PFSK-1 (cell line): ENCODE data around the gene KLHL9.

Source experiments
- FOXP2 ChIP-seq: optimal IDR thresholded peaks from 2 replicates; pipeline ENCODE3; 2011; ENCODE audit warnings: borderline replicate concordance, control low read depth, inconsistent platforms; ENCODE audit not compliant: insufficient read depth; ENCODE audit errors: extremely low read length, extremely low read depth
- POLR2AphosphoS5 ChIP-seq: IDR thresholded peaks from 2 replicates; pipeline ENCODE4 v1.6.1; 2012; ENCODE audit warnings: low read depth, mild to moderate bottlenecking, control low read depth, low read length, moderate library complexity
- SIN3A ChIP-seq: IDR thresholded peaks from 2 replicates; pipeline ENCODE4 v1.6.1; 2012; ENCODE audit warnings: mild to moderate bottlenecking, low read length, moderate library complexity, borderline replicate concordance; ENCODE audit not compliant: insufficient read depth
- TAF1 ChIP-seq: IDR thresholded peaks from 2 replicates; pipeline ENCODE4 v1.6.1; 2012; ENCODE audit warnings: low read length, control low read depth, borderline replicate concordance; ENCODE audit not compliant: insufficient read depth
- TF ChIP-seq, protein P1 (sequence below), 2 experiments: IDR thresholded peaks; 2 replicates each; pipeline versions ENCODE4 v1.6.1 to v1.8.0; 2011 to 2012; ENCODE audit warnings: low read depth in 2 of 2, low read length in 2 of 2, control low read depth in 1 of 2, inconsistent platforms in 1 of 2, mild to moderate bottlenecking in 1 of 2, moderate library complexity in 1 of 2; ENCODE audit not compliant: insufficient read depth in 1 of 2

The KLHL9 gene

GRCh38 chr9:21340735-21341134, 5.5 kb upstream of the KLHL9 start:
- TF ChIP-seq SIN3A: no peak
- TF ChIP-seq, protein P1, sequence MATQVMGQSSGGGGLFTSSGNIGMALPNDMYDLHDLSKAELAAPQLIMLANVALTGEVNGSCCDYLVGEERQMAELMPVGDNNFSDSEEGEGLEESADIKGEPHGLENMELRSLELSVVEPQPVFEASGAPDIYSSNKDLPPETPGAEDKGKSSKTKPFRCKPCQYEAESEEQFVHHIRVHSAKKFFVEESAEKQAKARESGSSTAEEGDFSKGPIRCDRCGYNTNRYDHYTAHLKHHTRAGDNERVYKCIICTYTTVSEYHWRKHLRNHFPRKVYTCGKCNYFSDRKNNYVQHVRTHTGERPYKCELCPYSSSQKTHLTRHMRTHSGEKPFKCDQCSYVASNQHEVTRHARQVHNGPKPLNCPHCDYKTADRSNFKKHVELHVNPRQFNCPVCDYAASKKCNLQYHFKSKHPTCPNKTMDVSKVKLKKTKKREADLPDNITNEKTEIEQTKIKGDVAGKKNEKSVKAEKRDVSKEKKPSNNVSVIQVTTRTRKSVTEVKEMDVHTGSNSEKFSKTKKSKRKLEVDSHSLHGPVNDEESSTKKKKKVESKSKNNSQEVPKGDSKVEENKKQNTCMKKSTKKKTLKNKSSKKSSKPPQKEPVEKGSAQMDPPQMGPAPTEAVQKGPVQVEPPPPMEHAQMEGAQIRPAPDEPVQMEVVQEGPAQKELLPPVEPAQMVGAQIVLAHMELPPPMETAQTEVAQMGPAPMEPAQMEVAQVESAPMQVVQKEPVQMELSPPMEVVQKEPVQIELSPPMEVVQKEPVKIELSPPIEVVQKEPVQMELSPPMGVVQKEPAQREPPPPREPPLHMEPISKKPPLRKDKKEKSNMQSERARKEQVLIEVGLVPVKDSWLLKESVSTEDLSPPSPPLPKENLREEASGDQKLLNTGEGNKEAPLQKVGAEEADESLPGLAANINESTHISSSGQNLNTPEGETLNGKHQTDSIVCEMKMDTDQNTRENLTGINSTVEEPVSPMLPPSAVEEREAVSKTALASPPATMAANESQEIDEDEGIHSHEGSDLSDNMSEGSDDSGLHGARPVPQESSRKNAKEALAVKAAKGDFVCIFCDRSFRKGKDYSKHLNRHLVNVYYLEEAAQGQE (IDR thresholded peaks at IDR 0.05; ENCODE audit: insufficient read depth in 1 of 2, low read depth in 2 of 2, low read length in 2 of 2): no peak

- TF ChIP-seq SIN3A (no peak), POLR2AphosphoS5 (no peak), TAF1 (no peak), FOXP2 (no peak)
- TF ChIP-seq, protein P1 (IDR thresholded peaks at IDR 0.05; ENCODE audit: insufficient read depth in 1 of 2, low read depth in 2 of 2, low read length in 2 of 2): no peak
Measured at GRCh38 chr9:21336457-21336856, 1.3 kb upstream of the KLHL9 start.

GRCh38 chr9:21333226-21333625, 2.0 kb downstream of the KLHL9 start:
- no peak for TF ChIP-seq FOXP2
- no peak for TF ChIP-seq SIN3A
- TF ChIP-seq POLR2AphosphoS5: no peak
- TF ChIP-seq, protein P1 (IDR thresholded peaks at IDR 0.05; ENCODE audit: insufficient read depth in 1 of 2, low read depth in 2 of 2, low read length in 2 of 2): no peak
- TF ChIP-seq TAF1: no peak

DNA sequence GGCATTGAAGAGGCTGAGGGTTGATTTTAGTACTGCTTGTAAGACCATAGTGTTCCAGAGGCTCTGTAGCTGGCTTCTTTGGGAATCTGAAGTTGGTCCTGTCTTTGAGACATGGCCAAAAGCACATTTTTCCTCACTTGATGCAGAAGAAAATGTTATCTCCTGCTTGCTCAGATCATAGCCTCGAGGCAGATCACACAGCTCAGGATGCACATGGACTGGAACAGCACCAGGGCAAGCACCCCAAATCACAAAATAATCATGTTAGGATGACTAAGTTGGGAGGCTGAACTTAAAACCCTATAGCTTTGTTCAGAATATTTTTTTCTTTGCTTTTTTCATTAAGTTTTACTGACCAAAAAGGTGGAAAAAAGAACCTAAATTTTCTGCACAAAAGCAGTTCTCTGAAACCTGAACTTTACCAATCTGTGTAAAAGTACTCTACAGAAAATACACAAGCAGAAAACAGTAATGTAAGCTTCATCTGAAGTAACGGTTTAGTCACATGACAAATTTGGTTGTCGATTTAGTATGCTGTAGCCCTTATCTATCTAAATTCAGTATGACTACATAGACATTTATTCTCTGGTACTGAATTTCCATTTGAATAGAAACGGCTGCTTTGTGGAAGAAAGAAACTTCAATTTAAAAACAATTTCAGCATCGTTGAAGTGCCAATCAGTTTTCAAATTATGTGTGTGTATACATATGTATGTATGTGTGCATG, 3.4 kb downstream of the KLHL9 start:
- TF ChIP-seq SIN3A (no peak), FOXP2 (no peak), POLR2AphosphoS5 (no peak), TAF1 (no peak)
- TF ChIP-seq, protein P1 (IDR thresholded peaks at IDR 0.05; ENCODE audit: insufficient read depth in 1 of 2, low read depth in 2 of 2, low read length in 2 of 2): no peak
